Activated CD8-positive, alpha-beta memory T cell treated with anti-CD3 and anti-CD28 coated beads for 1 hour (primary cell): ENCODE measurements around the gene AFAP1.

Source experiments
- DNase-seq, 2 donors: peaks; one replicate each; pipeline ENCODE4 v3.0.0-alpha.2; 2020; ENCODE audit warnings: low read depth in 1 of 2; ENCODE audit errors: extremely low read depth in 1 of 2

The AFAP1 gene

GRCh38 chr4:7867701-7868435, 71.8 kb downstream of the AFAP1 start:
- DNase-seq: no peak

GRCh38 chr4:7867191-7867590, 72.5 kb downstream of the AFAP1 start:
- no peak for DNase-seq

DNA sequence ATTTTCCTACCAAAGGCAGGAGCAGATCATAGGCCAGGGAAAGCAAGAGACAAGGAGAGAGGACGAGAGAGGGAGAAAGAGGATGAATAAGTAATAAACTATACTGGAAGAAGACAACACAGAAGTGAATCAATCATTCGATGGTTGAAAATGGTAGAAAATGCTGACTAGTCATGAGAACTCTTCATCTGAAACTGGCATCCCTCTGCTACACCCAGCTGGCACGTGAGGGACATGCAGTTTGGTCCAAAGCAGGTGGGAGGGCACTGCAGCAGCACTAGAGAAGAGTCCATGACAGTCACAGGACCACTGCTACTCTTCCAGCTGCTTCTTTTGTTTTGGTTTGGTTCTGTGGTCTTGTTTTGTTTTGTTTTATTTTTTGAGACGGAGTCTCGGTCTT, 74.1 kb downstream of the AFAP1 start:
- DNase-seq: no peak

GRCh38 chr4:7864685-7865084, 75.0 kb downstream of the AFAP1 start:
- DNase-seq: no peak

GRCh38 chr4:7863911-7864681, 75.6 kb downstream of the AFAP1 start:
- no peak for DNase-seq

DNA sequence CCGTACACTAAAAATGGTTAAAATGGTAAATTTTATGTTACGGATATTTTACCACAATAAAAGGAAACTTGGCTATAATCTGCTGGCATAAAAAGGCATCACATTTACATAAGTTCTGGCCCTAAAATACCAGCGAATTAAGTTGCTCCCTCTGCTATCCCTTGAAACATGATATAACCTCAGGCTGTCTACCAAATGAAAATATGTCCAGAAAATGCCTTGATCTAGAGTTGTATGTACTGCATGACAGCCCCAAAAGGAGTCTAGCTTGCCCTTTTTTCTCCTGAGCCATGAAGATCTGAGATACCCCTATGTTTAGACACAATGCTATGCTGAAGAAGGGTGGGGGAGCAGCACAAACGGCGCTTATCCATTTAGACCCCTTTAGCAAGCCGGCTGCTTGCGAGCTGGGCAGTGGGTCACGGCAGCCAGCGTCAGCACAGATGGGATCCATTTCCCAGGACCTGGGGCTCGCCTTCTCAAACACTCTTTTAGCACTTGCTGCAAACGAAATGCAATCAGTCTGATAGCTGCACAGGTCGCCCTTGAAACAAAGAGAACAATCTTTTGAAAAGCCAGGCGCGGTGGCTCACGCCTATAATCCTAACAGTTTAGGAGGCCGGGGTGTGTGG, 77.0 kb downstream of the AFAP1 start:
- DNase-seq: no peak

GRCh38 chr4:7861440-7861881, 78.2 kb downstream of the AFAP1 start:
- DNase-seq: no peak

GRCh38 chr4:7860600-7861163, 79.0 kb downstream of the AFAP1 start:
- DNase-seq: no peak

- DNase-seq: no peak
These were observed 80.3 kb downstream of the AFAP1 start for GRCh38 chr4:7859326-7859725.

- DNase-seq: no peak
These were observed 81.2 kb downstream of the AFAP1 start for GRCh38 chr4:7858498-7858897.

DNA sequence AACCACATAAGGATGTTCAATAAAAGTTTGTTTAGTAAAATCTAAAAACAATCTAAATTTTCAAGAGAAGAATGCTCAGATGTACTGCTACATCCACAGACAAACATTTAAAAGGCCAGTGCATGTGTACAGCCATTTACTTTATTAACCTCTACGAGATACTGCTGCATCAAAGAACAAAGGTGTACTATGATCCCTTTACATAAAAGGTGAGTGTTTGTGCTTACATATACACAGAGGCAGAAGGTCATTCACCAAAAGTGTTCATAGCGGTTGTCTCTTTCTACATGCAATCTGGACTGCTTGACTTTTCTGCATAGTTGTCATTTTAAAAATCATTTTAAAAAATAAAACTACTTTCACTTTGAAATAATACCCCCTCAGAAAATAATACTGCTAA, 81.7 kb downstream of the AFAP1 start:
- no peak for DNase-seq

GRCh38 chr4:7857238-7857701, 82.4 kb downstream of the AFAP1 start:
- DNase-seq: no peak

GRCh38 chr4:7855731-7856130, 83.9 kb downstream of the AFAP1 start:
- no peak for DNase-seq

DNA sequence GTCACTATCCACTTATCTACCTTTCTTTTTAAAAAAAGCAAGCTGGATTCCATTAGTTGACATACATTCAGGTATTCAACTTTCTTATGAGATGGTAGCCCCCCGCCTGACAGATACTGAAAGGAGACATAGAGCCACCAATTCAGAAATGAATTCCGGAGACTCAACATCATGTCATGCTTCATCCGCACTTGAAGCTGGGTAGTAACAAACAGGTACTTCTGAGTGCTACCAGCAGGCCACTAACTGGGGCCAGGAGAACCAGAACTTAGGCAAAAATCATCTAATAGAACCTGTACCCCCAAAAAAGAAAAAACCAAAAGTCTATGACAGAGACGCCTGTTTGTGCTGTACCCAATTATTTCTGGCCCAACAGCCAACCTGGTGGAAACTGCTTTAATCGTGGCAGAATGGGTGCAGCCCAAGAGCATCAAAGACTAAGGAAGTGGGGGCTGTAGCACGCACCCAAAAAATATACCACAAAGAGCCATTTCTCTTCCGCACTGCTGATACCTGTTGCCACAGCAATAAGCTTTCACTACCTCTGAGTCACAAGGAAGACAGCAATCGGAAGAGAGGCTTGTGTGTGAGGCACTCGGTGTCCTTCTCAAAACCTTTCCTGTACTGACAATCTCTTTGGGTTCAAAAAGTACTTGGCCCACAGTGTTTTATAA, 84.8 kb downstream of the AFAP1 start:
- DNase-seq: peak; percentile 20 to 33

GRCh38 chr4:7854216-7854615, 85.4 kb downstream of the AFAP1 start:
- DNase-seq: no peak

GRCh38 chr4:7853271-7853670, 86.4 kb downstream of the AFAP1 start:
- DNase-seq: no peak

DNA sequence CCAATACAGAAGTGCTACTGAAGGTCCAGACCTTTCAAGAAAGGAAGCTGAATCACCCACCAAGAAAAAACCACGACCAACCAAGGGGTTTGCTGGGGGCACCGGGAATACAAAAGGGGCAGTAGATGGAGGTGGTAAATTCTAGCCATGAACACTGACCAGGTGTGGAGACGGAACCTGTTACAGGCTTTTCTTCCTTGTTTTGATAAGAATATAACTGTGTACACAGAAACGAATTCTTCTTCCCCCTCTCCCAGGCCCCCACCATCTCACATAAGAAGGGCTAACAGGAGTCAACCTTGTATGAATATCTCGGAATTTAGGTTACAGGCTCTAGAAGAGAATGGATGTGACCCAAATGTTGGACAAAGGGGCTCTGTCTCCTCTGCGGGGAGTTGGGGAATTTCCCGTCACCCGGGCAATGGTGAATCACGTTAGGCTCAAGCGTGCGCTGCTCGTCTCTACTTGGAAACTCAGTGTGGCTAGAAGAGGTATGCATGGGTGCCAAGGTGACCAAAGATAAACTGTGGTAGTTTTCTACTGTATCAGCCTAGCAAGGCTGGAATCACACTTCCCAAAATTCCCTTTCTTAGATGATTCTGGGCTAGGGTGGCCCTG, 87.0 kb downstream of the AFAP1 start:
- no peak for DNase-seq

- DNase-seq: no peak
These were observed 89.2 kb downstream of the AFAP1 start for GRCh38 chr4:7850489-7850888.

DNA sequence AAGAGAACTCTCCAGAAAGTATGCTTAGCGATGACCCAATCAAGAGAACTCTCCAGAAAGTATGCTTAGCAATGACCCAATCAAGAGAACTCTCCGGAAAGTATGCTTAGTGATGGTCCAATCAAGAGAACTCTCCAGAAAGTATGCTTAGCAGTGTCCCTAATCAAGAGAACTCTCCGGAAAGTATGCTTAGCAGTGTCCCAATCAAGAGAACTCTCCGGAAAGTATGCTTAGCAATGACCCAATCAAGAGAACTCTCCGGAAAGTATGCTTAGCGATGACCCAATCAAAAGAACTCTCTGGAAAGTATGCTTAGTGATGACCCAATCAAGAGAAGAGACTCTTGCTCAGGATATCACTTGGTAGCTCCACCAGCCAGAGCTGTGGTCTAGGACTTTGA, 92.5 kb downstream of the AFAP1 start:
- DNase-seq: no peak

GRCh38 chr4:7845493-7846128, 94.0 kb downstream of the AFAP1 start:
- no peak for DNase-seq
